ENCODE measurements around the gene ELK4. TPM values are rescaled to one million over a fixed set of nuclear protein-coding genes. Genes with fewer than 3 reads are reported as not detected.

The ELK4 gene
- total and polyA plus RNA-seq, 2 of the 13 experiments (the other 11 are each of a cell fraction or from before 2014, with no cell fraction given): 8.3 to 13.1 TPM

DNA sequence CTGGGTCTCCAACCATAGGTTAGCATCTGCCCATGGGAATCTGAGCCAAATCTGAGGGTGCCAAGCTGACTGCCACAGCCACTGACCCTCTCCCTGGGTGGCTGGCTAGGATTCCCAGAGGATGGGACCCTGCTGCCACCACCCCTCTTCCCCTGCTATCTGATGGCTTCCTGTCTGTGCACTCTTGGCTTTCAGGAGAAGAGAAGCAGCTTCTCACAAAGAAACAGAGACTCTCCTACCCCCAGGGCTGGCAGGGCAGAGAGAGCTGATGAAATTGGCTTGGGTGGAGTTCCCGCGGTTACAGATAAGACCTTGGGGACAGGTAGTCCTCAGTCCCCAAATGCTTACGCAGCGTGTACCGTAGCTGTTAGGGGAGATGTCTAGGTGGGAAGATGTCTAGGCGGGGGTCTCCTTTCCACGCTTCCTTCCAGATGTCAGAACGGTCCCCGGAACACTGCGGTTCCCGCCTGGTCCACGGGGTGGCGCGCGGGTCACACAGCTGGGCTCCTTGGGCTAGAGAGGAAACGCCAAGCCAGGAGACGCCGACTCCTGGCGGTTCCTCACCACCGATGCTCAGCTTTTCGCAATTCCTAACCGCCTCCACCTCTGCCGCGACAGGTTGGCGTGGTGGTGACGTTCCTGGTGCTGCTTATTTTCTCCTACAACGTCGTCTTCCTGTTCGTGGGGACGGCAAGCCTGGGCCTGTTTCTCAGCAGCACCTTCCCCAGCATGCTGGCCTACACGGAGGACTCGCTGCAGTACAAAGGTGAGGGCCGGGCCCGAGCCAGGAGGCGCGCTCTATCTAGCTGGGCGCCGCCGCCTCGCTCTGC, 40.1 kb downstream of the ELK4 start (continued):
- TF ChIP-seq, protein P1, sequence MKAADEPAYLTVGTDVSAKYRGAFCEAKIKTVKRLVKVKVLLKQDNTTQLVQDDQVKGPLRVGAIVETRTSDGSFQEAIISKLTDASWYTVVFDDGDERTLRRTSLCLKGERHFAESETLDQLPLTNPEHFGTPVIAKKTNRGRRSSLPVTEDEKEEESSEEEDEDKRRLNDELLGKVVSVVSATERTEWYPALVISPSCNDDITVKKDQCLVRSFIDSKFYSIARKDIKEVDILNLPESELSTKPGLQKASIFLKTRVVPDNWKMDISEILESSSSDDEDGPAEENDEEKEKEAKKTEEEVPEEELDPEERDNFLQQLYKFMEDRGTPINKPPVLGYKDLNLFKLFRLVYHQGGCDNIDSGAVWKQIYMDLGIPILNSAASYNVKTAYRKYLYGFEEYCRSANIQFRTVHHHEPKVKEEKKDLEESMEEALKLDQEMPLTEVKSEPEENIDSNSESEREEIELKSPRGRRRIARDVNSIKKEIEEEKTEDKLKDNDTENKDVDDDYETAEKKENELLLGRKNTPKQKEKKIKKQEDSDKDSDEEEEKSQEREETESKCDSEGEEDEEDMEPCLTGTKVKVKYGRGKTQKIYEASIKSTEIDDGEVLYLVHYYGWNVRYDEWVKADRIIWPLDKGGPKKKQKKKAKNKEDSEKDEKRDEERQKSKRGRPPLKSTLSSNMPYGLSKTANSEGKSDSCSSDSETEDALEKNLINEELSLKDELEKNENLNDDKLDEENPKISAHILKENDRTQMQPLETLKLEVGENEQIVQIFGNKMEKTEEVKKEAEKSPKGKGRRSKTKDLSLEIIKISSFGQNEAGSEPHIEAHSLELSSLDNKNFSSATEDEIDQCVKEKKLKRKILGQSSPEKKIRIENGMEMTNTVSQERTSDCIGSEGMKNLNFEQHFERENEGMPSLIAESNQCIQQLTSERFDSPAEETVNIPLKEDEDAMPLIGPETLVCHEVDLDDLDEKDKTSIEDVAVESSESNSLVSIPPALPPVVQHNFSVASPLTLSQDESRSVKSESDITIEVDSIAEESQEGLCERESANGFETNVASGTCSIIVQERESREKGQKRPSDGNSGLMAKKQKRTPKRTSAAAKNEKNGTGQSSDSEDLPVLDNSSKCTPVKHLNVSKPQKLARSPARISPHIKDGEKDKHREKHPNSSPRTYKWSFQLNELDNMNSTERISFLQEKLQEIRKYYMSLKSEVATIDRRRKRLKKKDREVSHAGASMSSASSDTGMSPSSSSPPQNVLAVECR (CRISPR knock-in tag; IDR thresholded peaks at IDR 0.05; ENCODE audit: borderline replicate concordance): peak; percentile 70; the same call in 1 of the 2 replicates
- TF ChIP-seq ELF4 (CRISPR knock-in tag; IDR thresholded peaks at IDR 0.05; ENCODE audit: borderline replicate concordance) (no peak), KLF16 (CRISPR knock-in tag; IDR thresholded peaks at IDR 0.05) (peak in 1 of 2 experiments; percentile 76; a peak in 2 of 4 replicates), HCFC1 (IDR thresholded peaks at IDR 0.05; ENCODE audit: low read depth, low read length) (no peak), RBM39 (IDR thresholded peaks at IDR 0.05; ENCODE audit: low read depth, low read length, poor library complexity, severe bottlenecking) (peak; percentile 75), ZNF562 (CRISPR knock-in tag; IDR thresholded peaks at IDR 0.05; ENCODE audit: borderline replicate concordance) (no peak), ZNF496 (CRISPR knock-in tag; IDR thresholded peaks at IDR 0.05; ENCODE audit: insufficient replicate concordance) (no peak), THYN1 (CRISPR knock-in tag; IDR thresholded peaks at IDR 0.05; ENCODE audit: borderline replicate concordance, low read depth) (no peak), HOXD1 (CRISPR knock-in tag; IDR thresholded peaks at IDR 0.05) (no peak), MTA3 (CRISPR knock-in tag; IDR thresholded peaks at IDR 0.05) (no peak), ZNF282 (IDR thresholded peaks at IDR 0.05; ENCODE audit: partially characterized antibody) (no peak)
- TF ChIP-seq, protein P2, sequence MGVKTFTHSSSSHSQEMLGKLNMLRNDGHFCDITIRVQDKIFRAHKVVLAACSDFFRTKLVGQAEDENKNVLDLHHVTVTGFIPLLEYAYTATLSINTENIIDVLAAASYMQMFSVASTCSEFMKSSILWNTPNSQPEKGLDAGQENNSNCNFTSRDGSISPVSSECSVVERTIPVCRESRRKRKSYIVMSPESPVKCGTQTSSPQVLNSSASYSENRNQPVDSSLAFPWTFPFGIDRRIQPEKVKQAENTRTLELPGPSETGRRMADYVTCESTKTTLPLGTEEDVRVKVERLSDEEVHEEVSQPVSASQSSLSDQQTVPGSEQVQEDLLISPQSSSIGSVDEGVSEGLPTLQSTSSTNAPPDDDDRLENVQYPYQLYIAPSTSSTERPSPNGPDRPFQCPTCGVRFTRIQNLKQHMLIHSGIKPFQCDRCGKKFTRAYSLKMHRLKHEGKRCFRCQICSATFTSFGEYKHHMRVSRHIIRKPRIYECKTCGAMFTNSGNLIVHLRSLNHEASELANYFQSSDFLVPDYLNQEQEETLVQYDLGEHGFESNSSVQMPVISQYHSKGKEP (CRISPR knock-in tag; IDR thresholded peaks at IDR 0.05): 0 out of 2 replicates have a peak, but pooled peaks have one; percentile 39
- TF ChIP-seq, protein P3, sequence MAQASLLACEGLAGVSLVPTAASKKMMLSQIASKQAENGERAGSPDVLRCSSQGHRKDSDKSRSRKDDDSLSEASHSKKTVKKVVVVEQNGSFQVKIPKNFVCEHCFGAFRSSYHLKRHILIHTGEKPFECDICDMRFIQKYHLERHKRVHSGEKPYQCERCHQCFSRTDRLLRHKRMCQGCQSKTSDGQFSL (CRISPR knock-in tag; IDR thresholded peaks at IDR 0.05): 0 out of 2 replicates have a peak, but pooled peaks have one; percentile 38
- TF ChIP-seq, protein P4, sequence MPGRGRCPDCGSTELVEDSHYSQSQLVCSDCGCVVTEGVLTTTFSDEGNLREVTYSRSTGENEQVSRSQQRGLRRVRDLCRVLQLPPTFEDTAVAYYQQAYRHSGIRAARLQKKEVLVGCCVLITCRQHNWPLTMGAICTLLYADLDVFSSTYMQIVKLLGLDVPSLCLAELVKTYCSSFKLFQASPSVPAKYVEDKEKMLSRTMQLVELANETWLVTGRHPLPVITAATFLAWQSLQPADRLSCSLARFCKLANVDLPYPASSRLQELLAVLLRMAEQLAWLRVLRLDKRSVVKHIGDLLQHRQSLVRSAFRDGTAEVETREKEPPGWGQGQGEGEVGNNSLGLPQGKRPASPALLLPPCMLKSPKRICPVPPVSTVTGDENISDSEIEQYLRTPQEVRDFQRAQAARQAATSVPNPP (CRISPR knock-in tag; IDR thresholded peaks at IDR 0.05): no peak
- TF ChIP-seq, protein P5, sequence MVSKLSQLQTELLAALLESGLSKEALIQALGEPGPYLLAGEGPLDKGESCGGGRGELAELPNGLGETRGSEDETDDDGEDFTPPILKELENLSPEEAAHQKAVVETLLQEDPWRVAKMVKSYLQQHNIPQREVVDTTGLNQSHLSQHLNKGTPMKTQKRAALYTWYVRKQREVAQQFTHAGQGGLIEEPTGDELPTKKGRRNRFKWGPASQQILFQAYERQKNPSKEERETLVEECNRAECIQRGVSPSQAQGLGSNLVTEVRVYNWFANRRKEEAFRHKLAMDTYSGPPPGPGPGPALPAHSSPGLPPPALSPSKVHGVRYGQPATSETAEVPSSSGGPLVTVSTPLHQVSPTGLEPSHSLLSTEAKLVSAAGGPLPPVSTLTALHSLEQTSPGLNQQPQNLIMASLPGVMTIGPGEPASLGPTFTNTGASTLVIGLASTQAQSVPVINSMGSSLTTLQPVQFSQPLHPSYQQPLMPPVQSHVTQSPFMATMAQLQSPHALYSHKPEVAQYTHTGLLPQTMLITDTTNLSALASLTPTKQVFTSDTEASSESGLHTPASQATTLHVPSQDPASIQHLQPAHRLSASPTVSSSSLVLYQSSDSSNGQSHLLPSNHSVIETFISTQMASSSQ (IDR thresholded peaks at IDR 0.05; ENCODE audit: low read depth): no peak
- TF ChIP-seq, protein P5 (CRISPR knock-in tag; IDR thresholded peaks at IDR 0.05; ENCODE audit: borderline replicate concordance): no peak
